CD4-positive, alpha-beta T cell treated with Interleukin-12 subunit alpha and Interleukin-12 subunit beta, for 1 hour (primary cell): ENCODE data around the gene SLC4A1.

ENCODE experiments used
- DNase-seq: peaks from one replicate; pipeline ENCODE4 v3.0.0-alpha.2; 2020

The SLC4A1 gene

DNA sequence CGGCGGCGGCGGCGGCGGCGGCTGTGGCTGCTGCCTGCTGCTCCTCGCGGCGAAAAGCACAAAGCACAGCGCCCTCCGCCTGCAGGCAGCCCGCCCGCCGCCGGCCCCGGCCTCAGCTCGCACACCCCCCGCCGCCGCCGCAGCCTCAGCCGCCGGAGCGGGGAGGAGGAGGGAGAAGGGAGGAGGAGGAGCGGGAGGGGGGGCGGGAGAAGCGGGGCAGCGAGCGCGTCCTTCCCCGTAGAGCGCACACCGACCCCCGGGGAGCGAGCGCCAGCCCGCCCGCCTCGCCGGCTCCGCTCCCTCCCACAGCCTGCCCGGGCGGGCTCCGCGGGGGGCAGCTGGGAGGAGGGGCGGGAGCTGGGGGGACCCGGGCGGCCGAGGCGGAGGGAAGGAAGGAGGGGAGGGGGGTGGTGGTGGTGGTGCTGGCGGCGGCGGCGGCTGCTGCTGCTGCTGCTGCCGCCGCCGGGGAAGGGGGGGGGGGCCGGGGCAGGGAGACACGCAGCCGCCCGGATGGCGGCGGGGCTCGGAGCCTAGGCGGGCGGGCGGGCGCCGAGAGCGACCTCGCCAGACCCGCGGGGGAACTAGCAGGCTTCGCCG is 48.2 kb downstream of the SLC4A1 start, which contains the start of gene UBTF:
UBTF (minus strand) TSS at position 60 of the 597 bp plus-strand sequence. CDS start 1,446 bp downstream, outside the sequence.
- peak; percentile 84 for DNase-seq

DNA sequence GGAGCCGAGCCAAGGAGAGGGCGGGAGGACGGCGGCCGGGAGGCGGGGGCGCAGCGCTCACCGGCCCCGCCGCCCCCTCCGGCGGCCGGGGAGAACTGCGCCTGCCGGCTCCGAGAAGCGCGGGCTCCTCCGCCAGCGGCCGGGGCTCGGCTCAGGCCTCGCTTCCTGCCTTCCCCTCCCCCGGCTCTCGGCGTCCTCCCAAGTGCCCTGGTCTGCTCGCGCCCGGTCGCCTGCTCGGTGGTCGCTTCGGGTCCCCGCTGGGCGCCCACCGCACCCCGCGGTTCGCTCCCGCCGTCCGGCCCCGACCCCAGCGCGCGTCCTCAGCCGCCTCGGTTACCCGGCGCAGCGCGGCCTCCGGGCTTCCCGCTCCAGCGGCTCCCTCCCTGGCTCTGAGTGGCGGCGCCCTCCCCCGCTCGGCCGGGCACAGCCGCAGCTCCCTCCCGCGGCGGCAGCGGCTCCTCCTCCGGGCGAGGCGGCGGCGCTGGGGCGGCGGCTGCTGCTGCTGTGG is 48.8 kb downstream of the SLC4A1 start:
- DNase-seq, result peak; percentile 74

DNA sequence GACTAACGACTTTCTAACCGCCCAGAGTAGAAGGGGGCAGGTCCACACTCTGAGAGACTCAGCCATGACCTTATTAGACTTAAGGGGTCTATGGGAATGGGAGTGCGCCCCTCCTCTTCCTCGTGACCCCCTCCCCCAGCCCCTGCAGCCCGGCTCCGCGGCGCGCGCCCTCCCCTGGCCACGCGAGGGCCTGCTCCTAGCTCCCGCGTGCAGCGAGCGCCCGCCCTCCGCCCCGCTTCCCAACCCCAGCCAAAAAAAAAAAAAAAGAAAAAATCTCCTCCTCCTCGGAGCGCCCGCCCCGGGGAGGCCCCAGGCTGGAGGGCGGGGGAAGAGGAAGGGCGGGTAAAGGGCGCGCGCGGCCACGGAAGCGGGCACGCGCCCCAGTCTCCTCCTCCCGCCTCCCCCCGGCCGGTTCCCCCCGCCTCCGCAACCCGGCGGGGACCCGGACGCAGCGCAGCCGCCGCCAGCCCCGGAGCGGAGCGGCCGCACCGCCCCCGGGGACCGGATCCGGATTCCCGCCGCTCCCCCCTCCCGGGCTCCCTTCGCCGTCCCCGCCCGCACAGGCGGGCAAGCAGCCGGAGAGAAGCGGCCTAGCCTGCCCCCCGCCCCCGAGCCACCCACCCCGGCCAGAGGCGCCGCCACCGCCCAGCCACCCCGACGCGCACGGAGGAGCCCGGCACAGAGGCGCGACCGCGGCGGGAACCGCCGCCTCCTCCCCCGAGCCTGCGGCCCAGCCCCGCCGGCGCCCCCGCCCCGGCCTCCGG is 49.4 kb downstream of the SLC4A1 start:
- DNase-seq, result peak; percentile 92

DNA sequence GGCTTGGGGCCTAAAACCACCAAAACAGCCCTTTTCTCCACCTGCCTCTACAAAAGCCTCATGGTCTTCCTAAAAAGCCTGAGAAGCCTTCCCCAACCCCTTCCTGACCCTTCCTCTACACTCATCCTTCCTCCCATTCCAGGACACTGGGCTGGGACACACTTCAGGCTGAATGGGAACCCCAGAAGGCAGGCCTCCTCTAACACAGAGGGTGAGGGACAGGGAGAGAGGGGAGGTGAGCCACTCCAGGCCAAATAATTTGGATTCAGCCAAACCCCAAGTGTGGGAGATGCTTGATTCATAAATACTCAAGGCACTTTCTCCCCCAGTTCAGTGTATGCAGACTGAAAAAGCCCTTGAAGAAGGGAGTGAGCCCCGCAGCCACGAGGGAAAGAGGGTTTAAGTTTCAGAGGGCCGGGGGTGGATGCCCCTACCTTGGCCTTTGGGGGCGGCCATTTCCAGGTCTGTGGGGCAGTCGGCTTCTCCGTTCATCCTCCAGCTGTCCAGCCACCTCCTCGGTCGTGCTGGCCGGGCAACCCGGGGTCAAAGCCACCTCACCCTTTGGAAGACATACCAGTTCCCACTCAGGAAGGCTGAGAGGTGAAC is 50.1 kb downstream of the SLC4A1 start:
- peak; percentile 8 for DNase-seq

- DNase-seq, result no peak
Observed at GRCh38 chr17:44216694-44217093, 51.2 kb downstream of the SLC4A1 start.

DNA sequence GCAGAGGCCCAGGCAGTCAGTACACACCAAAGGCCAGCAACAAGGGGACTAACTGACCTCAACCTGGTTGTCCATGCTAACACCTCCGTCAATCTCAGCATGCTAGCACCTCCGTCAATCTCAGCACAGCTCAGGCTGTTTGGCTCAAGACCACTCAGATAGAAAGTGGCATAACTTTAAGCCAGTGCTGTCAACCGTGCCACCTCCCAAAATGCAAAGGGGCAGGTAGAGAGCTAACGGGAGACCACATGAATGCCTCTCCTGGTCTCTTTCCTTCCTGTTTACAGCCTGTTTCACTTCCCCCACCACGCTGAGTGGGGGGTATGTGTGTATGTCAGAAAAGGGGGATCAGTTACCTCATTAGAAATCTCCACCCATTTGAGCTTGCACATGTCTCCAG is 51.8 kb downstream of the SLC4A1 start:
- DNase-seq, result peak; percentile 58

DNA sequence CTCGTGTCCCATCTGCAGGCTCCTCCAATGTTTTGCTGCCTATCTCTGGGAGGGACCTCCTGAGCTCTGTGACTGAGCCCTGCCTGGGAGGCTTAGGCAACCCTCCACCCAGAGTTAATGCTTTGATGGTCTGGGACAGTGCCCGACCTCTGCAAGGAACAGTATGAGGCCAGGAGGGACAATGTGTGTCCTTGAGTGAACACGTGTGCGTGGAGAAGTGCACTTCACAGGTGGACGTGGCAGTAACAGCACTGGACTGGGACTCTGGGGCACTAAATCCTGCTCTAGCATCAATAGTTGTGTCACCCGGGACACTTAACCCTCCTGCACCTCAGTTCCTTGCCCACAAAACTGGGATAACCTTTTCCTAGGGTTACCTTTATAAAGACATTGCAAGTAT is 53.0 kb downstream of the SLC4A1 start:
- DNase-seq, result no peak

- no peak for DNase-seq
Observed at GRCh38 chr17:44214230-44214494, 53.8 kb downstream of the SLC4A1 start.

DNA sequence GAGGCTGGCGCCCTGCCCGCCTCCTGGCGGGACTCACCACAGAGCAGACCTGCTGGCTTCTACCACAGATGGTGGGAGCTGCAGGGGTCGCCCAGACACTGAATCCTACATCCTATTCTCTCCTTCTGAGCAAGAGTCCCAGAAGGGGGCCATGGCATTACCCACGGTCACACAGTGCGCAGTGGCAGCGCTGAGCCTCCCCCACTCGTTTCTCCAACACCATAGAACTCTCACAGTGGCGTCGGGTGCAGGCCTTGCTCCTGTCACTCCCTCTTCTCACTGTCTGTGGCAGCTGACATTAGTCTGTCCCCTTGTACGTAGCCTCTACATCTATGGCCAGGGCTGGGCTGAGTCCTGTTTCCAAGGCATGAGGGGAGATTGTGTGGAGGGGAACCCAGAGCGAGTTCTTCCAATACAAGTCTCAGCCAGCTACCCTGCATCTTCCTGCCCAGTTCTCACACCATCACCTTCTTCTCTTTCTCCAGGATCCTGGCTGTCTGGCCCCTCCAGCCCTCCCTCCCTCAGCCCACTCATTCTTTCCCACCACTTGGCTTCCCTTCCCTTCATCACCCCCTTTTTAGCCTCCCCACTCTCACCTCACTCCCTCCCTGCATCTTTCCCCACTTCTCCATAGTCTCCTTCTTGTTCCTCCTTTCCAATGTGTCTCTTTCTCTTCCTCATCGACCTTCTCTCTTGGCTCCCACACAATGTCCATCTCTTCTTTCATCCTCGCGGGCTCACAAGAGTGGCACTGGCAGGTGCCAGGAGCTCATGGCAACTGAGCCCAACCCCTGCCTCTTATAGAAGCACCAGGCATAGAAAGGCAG is 54.3 kb downstream of the SLC4A1 start:
- no peak for DNase-seq

- DNase-seq, result no peak
Observed at GRCh38 chr17:44212507-44213402, 55.2 kb downstream of the SLC4A1 start.

- DNase-seq, result no peak
Observed at GRCh38 chr17:44211281-44212265, 56.4 kb downstream of the SLC4A1 start.

DNA sequence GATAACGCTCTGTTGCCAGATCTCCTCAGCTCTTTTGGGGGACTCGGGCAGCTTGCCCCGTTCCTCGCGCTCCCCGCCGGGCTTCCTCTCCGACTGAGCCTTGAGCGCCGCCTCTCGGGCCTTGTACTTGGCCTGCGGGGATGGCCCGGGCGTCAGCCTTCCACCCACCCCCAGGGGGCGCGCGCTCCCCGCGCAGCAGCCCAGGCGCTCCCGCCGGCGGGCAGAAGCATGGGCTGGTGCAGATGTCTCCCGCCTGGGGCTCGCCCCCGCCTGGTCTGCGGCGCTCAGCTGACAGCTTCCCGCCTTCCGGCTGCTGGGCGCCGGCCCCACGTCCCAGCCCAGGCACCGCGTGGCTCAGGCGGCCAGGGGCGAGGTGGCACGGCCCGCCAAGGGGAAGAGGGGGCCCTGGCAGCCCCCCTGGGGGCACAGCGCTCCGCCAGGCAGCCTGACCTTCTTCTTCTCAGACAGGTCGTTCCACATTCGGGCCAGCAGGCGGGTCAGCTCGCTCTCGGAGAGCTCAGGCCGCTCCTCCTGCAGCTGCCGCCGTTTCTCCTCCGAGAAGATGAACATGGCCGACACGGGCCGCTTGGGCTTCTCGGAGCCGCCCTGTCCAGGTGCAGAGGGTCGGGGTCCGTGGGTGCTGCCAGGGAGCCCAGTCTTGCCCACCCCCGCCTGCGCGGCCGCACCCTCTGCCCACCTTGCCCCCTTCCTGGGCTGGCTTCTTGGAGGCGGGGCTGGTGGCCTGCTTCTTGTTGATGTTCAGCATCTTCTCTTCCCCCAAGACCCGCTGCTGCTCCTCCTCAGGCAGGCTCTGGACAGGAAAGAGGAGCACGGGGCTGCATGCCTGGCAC is 57.4 kb downstream of the SLC4A1 start:
- peak; percentile 94 for DNase-seq

DNA sequence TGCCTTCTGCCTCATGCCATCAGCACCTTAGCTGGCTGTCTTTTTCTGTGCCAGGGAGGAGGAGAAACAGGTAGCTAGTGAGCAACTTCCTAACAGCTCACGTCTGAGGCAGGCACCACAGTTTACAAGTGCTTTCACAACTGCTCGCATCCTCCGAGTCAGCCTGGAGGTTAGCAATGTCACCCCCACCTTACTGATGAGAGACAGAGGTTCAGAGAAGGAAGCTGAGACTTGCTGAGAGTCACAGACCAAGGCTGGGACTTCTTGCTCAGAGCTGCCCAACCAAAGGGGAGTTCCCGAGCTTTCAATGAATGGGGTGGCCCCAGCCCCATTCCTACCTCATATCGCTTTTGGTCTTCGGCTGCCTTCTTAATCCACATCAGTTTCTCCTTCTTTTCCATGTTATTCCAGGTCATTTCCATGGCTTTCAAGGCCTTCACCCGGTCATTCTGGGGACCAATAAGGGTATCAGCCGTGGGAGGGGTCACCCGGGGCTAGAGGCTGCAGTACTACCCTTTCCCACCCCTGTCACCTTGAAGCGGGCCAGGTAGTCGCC is 58.1 kb downstream of the SLC4A1 start:
- peak; percentile 25 for DNase-seq

GRCh38 chr17:44207743-44208142 is 60.2 kb downstream of the SLC4A1 start:
- DNase-seq, result no peak

GRCh38 chr17:44207319-44207718 is 60.6 kb downstream of the SLC4A1 start:
- no peak for DNase-seq

GRCh38 chr17:44206825-44207155 is 61.1 kb downstream of the SLC4A1 start:
- no peak for DNase-seq

- DNase-seq, result no peak
Observed at GRCh38 chr17:44205962-44206824, 61.7 kb downstream of the SLC4A1 start.

DNA sequence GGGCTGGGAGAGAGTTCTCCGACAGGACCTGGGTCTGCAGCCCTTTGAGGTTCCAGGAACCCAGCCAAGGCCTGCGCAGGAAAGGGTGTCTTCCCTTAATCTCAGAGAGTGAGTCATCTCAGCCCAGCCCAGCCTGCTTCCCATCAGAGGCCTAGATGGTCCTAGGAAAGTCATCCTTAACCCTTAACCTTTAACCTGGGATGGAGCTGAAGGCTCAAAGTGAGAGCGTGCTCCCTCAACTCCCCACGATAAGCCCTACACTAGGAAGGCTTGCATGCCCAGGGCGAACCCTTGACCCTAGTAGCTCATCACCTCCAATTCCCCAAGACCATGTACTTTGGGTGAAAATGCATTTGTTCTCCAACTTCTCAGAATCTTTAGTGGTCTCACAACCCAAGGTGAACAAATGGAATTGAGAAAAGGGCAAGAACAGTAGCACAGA is 63.5 kb downstream of the SLC4A1 start:
- no peak for DNase-seq
